Activated CD4-positive, alpha-beta T cell treated with anti-CD3 and anti-CD28 coated beads, Interleukin-2, amount 50 U/mL, for 16 hours (primary cell): ENCODE results near the gene C10orf90.

Experiments used
- DNase-seq: peaks from one replicate; pipeline ENCODE4 v3.0.0-alpha.2; 2020

The C10orf90 gene

DNA sequence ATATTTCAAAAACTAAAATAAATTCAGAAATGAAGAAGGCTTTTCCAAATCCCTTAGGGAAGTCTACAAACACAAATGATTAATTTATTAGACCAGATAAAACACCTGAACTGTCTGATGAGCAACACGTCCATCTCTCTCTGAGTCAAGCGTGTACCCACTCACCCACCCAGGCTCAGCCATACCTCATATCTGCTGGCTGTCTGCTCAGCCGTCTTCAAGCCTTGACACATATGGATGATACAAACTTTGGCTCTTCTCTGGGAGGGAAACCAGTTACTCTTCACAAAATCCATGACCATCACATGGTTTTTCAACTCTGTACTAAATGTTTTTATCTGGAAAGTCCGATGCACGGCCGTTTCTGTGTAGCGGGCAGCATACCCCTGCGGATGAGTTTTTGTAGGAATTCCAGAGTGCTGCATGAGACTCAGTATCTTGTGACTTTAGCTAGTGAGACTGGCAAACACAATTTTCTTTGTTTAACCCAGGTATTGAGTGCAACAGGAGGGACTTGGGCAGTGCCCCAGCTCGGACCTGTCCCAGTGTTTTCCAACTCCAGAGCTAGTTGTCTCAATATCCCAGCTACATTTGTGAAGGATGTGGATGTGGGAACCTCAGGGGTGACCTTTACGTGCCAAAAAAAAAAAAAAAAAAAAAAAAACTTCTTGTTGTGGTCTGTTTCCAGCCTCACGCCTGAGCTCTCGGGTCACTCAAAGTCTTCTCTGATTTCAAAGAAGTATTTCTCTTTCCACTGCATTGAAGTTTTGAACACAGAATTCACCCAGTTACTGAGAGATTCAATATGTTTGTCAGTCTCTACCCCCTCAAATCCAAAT lies at the start of gene C10orf90:
TSS of gene C10orf90 (minus strand) at position 638 of the 839 bp plus-strand sequence. CDS start at position 425, 213 bp downstream.
- DNase-seq: no peak

DNA sequence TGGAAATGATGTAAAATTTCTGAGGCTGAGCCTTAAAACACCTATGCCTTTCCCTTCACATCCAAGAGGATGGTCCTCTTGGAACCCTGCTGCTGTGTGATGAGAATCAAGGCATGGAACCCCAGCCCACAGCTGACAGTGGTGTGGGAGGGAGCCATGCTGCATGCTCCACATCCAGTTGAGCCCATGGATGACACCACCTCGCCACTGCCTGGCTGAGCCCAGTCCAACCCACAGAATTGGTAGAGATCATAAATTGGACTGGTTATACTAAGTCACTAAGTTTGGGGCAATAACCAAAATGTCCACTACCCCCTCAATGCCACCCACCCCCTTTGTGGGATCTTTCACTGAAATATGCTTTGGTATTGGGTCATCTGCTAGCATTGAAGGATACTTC lies 45.9 kb upstream of the C10orf90 start:
- no peak for DNase-seq

- DNase-seq: no peak
Observed at GRCh38 chr10:126713594-126713993, 43.1 kb upstream of the C10orf90 start.

DNA sequence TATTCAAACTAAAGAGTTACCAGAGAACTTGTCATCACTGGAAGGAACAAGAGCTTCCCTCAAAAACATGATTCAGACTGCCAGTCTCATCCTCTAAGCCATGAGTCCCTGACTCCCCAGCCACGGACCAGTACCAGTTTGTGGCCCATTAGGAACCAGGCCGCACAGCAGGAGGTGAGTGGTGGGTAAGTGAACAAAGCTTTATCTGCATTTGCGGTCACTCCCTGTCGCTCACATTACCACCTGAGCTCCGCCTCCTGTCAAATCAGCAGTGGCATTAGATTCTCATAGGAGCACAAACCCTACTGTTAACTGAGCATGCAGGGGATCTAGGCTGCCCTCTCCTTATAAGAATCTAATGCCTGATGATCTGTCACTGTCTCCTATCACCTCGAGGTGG lies 42.2 kb upstream of the C10orf90 start:
- DNase-seq: no peak

DNA sequence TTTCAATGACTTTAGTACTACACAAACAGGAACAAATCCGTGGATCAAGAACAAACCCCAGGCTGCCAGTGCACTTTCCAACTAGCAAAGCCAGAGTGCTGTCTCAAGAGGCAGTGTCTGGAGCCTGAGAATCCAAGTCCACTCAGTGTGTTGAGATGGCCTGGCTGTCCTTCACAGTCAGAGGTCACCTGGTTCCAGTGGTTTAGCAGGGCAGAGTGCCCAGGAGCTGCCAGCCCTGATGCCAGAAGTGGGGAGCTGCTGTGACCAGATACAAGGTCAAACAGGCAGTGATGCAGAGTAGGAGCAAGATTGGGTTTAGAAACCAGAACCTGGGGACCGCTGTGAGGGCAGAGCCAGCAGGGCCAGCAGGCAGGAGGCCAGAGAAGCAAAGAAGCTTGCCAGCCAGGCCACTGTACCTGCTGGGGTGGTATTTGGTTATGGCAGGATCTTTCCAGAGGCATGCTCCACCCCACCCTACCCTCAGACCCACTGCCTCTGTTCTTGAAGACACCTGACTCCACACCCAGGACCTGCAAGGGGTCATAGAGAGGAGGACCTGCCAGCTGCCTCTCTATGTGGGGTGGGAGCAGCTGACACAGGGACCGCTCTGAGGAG lies 35.6 kb upstream of the C10orf90 start:
- no peak for DNase-seq

GRCh38 chr10:126705131-126705530 lies 34.6 kb upstream of the C10orf90 start:
- no peak for DNase-seq

- no peak for DNase-seq
Observed at GRCh38 chr10:126704649-126705048, 34.2 kb upstream of the C10orf90 start.

- no peak for DNase-seq
Observed at GRCh38 chr10:126702181-126702580, 31.7 kb upstream of the C10orf90 start.

GRCh38 chr10:126701526-126701925 lies 31.0 kb upstream of the C10orf90 start:
- no peak for DNase-seq

- no peak for DNase-seq
Observed at GRCh38 chr10:126696684-126697083, 26.2 kb upstream of the C10orf90 start.

- DNase-seq: no peak
Observed at GRCh38 chr10:126691456-126691855, 21.0 kb upstream of the C10orf90 start.

DNA sequence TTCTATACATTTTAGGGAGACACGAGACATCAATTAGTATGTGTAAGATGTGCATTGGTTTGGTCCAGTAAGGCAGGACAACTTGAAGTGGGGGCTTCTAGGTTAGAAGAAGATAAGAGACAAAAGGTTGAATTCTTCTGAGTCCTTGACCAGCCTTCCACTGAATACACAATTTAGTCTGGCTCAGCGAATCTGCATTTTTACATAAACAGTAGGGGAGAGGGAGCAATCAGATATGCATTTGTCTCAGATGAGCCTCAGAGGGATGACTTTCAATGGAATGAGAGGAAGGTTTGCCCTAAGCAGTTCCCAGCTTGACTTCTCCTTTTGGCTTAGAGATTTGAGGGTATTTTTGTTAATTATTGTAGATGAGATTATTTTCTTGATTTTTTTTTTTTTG lies 20.0 kb upstream of the C10orf90 start:
- no peak for DNase-seq

GRCh38 chr10:126689461-126689994 lies 19.0 kb upstream of the C10orf90 start:
- DNase-seq: no peak

- no peak for DNase-seq
Observed at GRCh38 chr10:126687121-126687606, 16.7 kb upstream of the C10orf90 start.

- no peak for DNase-seq
Observed at GRCh38 chr10:126686719-126687118, 16.2 kb upstream of the C10orf90 start.

DNA sequence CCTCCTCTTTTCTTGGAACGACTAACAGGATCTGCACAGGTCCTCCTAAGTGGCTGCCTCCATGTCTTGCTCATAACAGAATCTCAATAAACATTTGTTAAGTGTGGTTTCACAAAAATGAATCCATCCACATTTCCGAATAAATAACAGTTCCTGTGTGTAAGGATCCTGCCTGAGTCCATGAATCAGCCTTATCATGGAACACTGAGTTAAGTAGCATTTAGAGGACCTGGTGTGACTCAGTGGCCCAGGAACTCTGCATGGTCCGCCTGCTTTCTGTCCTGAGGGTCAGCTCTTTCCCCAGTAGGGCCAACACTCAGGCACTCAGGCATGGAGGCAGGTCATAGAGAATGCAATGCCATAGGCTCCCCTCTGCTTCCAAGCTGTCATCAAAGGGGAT lies 15.8 kb upstream of the C10orf90 start:
- no peak for DNase-seq

DNA sequence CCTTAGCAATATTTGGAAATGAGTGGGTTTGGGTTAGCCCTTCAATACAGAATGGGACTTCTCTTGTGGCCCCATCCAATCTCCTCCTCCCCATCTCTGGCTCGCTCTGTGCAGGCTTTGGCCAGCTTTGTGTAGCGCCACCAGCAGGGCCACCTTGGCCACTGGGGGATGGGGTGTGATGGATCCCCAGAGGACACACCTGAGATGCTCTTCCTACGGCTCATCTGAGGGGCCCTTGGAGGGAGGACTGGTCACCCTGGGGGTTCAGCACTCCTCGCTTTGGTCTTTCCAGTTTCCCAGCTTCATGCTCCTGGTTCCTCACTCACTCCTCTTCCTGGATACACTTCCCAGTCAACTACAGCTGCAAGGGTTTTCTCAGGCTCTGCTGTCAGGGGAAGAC lies 15.3 kb upstream of the C10orf90 start:
- no peak for DNase-seq

GRCh38 chr10:126684171-126684745 lies 13.8 kb upstream of the C10orf90 start:
- no peak for DNase-seq

DNA sequence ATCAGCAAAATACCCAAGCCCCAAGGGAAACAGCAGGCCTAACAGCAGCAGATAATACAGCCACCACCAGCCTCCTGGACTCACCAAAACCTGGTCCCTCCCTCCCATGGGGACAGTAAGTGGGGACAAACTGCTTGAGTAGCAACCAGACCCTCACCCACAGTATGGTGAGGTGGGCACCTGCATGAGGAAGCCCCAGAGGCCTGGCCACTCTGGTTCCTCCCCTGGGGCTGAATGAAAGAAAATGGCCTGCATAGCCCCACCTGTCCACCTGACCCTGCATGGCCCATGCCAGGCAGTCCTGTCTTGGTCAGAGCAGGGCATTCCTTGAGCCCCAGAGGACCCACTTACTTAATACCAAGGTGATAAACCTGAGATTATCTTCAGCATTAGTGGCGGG lies 13.0 kb upstream of the C10orf90 start:
- no peak for DNase-seq

DNA sequence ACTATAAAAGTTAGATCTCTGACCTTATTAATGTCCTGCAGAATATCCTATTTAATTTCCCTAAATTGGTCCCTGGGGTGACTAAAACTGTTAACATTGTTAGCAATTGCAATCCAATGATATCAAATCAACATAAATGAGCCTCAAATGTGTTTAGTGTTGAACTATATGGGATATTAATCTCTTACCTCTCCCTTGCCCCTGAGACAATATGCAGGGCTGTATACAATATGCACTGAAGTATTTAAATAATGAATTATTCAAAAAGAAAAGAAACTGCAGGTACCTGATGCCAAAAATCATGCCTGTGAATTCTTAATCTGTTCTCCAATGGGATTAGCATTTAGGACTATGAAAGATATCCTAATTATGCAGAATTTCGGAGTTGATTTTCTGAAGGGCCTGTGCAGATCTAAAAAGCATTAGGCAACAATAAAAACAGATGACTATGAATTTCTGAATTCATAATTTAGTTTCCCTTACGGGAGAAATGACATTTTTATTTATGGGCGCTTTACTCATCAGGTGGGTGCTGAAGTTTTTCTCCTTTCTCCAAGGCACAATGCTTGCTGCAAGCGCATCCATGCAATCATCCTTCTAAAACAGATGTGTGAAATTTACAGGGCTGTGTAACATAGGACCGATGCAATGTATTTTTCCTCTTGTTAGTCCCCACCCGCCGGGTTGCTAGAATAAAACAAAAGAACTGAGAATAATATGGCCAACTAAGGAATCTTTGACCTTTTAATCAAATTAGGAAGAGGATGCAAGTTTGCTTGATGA lies 5.4 kb upstream of the C10orf90 start:
- no peak for DNase-seq

GRCh38 chr10:126674741-126675515 lies 4.4 kb upstream of the C10orf90 start:
- DNase-seq: no peak

- no peak for DNase-seq
Observed at GRCh38 chr10:126673565-126673964, 3.1 kb upstream of the C10orf90 start.
